H1 (cell line): ENCODE measurements around the gene ARAP3. TPM values are rescaled to one million over a fixed set of nuclear protein-coding genes. Genes with fewer than 3 reads are reported as not detected.

Experiments
- CTCF ChIA-PET: fragments of 300-600 bp; sonication (Branson Sonifier 250); formaldehyde crosslinking; loops from one replicate; lab custom pipeline; 2021; ENCODE audit not compliant: partially characterized antibody; lab: Charles Lee
- POLR2A ChIA-PET: fragments of 300-600 bp; sonication (Branson Sonifier 250); formaldehyde crosslinking; loops from one replicate; lab custom pipeline; 2021; ENCODE audit warnings: inconsistent platforms; ENCODE audit not compliant: partially characterized antibody; lab: Charles Lee
- DNase-seq, 2 experiments: peaks; one replicate each; pipeline versions ENCODE4 v3.0.0 to v3.0.0-alpha.2; 2010 to 2022; ENCODE audit warnings: low spot score in 2 of 2, low read depth in 1 of 2, mixed read lengths in 1 of 2
- FAIRE-seq: peaks from 2 replicates; lab custom pipeline; 2011; peaks lifted over from hg19 to GRCh38; lab: Jason Lieb, UNC
- H2AFZ ChIP-seq: 2 replicates; pipeline ENCODE4 v1.8.1; 2012; ENCODE audit warnings: low read length, inconsistent platforms
- H2AK5ac ChIP-seq: 2 replicates; pipeline ENCODE4 v1.6.1; 2013; ENCODE audit warnings: low read depth, low read length
- H2BK120ac ChIP-seq: replicated peaks from 2 replicates; pipeline ENCODE3; 2013; ENCODE audit warnings: low read depth, low read length, inconsistent platforms
- H2BK12ac ChIP-seq: 2 replicates; pipeline ENCODE4 v1.6.1; 2013; ENCODE audit warnings: low read depth, low read length
- H2BK15ac ChIP-seq: 2 replicates; pipeline ENCODE4 v1.6.1; 2013; ENCODE audit warnings: low read length
- H2BK20ac ChIP-seq: 2 replicates; pipeline ENCODE4 v1.6.1; 2013; ENCODE audit warnings: low read length
- H2BK5ac ChIP-seq: 2 replicates; pipeline ENCODE4 v1.6.1; 2013; ENCODE audit warnings: low read depth, low read length
- H3K14ac ChIP-seq: 2 replicates; pipeline ENCODE4 v1.6.1; 2013; ENCODE audit warnings: inconsistent platforms; ENCODE audit not compliant: insufficient read length
- H3K18ac ChIP-seq: 2 replicates; pipeline ENCODE4 v1.6.1; 2013; ENCODE audit warnings: low read length; ENCODE audit errors: extremely low read depth
- H3K23ac ChIP-seq: 2 replicates; pipeline ENCODE4 v1.6.1; 2013; ENCODE audit warnings: inconsistent platforms; ENCODE audit not compliant: insufficient read length
- H3K23me2 ChIP-seq: 2 replicates; pipeline ENCODE4 v1.6.1; 2013; ENCODE audit warnings: low read depth, low read length
- H3K27ac ChIP-seq: 2 replicates; pipeline ENCODE4 v1.6.1; 2011; ENCODE audit warnings: low read depth, low read length, inconsistent platforms
- H3K27me3 ChIP-seq, 4 experiments: replicated peaks in 1 of 4; 1 replicate in 1 of 4; 2 replicates in 3 of 4; pipeline versions ENCODE4 v1.6.1 to v1.8.1; 2011 to 2013; ENCODE audit warnings: low read length in 3 of 4, mild to moderate bottlenecking in 3 of 4, inconsistent platforms in 2 of 4, mixed read lengths in 2 of 4, moderate library complexity in 1 of 4; ENCODE audit not compliant: control insufficient read depth in 3 of 4, insufficient read depth in 3 of 4; ENCODE audit errors: extremely low read depth in 1 of 4
- H3K36me3 ChIP-seq, 4 experiments: 2 replicates each; pipeline versions ENCODE4 v1.6.1 to v1.8.1; 2011 to 2013; ENCODE audit warnings: mild to moderate bottlenecking in 4 of 4, low read length in 3 of 4, moderate library complexity in 2 of 4, control low read depth in 1 of 4, inconsistent platforms in 1 of 4; ENCODE audit not compliant: insufficient read depth in 4 of 4, control insufficient read depth in 2 of 4
- H3K4ac ChIP-seq: replicated peaks from 2 replicates; pipeline ENCODE3; 2013; ENCODE audit warnings: low read length, low read depth, mixed read lengths, inconsistent platforms; ENCODE audit not compliant: insufficient read length
- H3K4me1 ChIP-seq, 4 experiments: replicated peaks in 1 of 4; 1 replicate in 1 of 4; 2 replicates in 3 of 4; pipeline versions ENCODE4 v1.6.1 to v1.8.1; 2011 to 2013; ENCODE audit warnings: low read length in 3 of 4, inconsistent platforms in 2 of 4, mixed read lengths in 1 of 4; ENCODE audit not compliant: insufficient read depth in 4 of 4, control insufficient read depth in 3 of 4
- H3K4me2 ChIP-seq, 2 experiments: 2 replicates each; pipeline versions ENCODE4 v1.6.1 to v1.8.1; 2011 to 2013; ENCODE audit warnings: low read depth in 2 of 2, low read length in 2 of 2, control low read depth in 1 of 2, inconsistent platforms in 1 of 2, mild to moderate bottlenecking in 1 of 2; ENCODE audit not compliant: insufficient read depth in 1 of 2
- H3K4me3 ChIP-seq, 4 experiments: fragments of 200-600, 300-600 bp in 1 of 4; sonication (generic), shearing (Covaris generic), sonication (Bioruptor Twin) in 1 of 4; 2 replicates each; pipeline versions ENCODE4 v1.5.1 to v1.8.1; 2011 to 2016; ENCODE audit warnings: low read length in 4 of 4, low read depth in 3 of 4, control low read depth in 2 of 4, inconsistent platforms in 2 of 4, mild to moderate bottlenecking in 2 of 4, mixed read lengths in 1 of 4, moderate library complexity in 1 of 4; ENCODE audit not compliant: insufficient read depth in 2 of 4; ENCODE audit errors: extremely low read depth in 1 of 4
- H3K56ac ChIP-seq: replicated peaks from 2 replicates; pipeline ENCODE3; 2013; ENCODE audit warnings: low read depth, mild to moderate bottlenecking, mixed read lengths, low read length, inconsistent platforms; ENCODE audit not compliant: insufficient read length
- H3K79me1 ChIP-seq: 2 replicates; pipeline ENCODE4 v1.6.1; 2013; ENCODE audit warnings: low read depth, low read length, control low read depth
- H3K79me2 ChIP-seq, 2 experiments: 2 replicates each; pipeline versions ENCODE4 v1.6.1 to v1.8.1; 2012 to 2013; ENCODE audit warnings: low read length in 2 of 2, mild to moderate bottlenecking in 2 of 2, inconsistent platforms in 1 of 2; ENCODE audit not compliant: insufficient read depth in 2 of 2, control insufficient read depth in 1 of 2
- H3K9ac ChIP-seq, 4 experiments: replicated peaks in 1 of 4; 1 replicate in 1 of 4; 2 replicates in 3 of 4; pipeline versions ENCODE4 v1.6.1 to v1.8.1; 2011 to 2013; ENCODE audit warnings: low read depth in 3 of 4, low read length in 3 of 4, control low read depth in 2 of 4, mild to moderate bottlenecking in 2 of 4, moderate library complexity in 2 of 4, inconsistent platforms in 1 of 4; ENCODE audit errors: extremely low read depth in 1 of 4
- H3K9me3 ChIP-seq, 2 experiments: 2 replicates each; pipeline versions ENCODE4 v1.6.1 to v1.8.1; 2012 to 2013; ENCODE audit warnings: mild to moderate bottlenecking in 2 of 2, moderate library complexity in 2 of 2, control low read depth in 1 of 2, inconsistent platforms in 1 of 2, low read depth in 1 of 2, low read length in 1 of 2, mixed read lengths in 1 of 2; ENCODE audit not compliant: insufficient read depth in 2 of 2
- H4K20me1 ChIP-seq, 2 experiments: replicated peaks in 1 of 2; 2 replicates each; pipeline versions ENCODE3 to v1.8.1; 2011 to 2013; ENCODE audit warnings: inconsistent platforms in 2 of 2, low read length in 2 of 2, mild to moderate bottlenecking in 1 of 2; ENCODE audit not compliant: insufficient read depth in 2 of 2, control insufficient read depth in 1 of 2
- H4K5ac ChIP-seq: 2 replicates; pipeline ENCODE4 v1.6.1; 2013; ENCODE audit warnings: low read length, low read depth, mixed read lengths, inconsistent platforms; ENCODE audit not compliant: insufficient read length
- H4K8ac ChIP-seq: 2 replicates; pipeline ENCODE4 v1.8.0; 2013; ENCODE audit warnings: mild to moderate bottlenecking, moderate library complexity, low read length, inconsistent platforms; ENCODE audit not compliant: insufficient read depth; ENCODE audit errors: extremely low read depth
- H4K91ac ChIP-seq: replicated peaks from 2 replicates; pipeline ENCODE3; 2013; ENCODE audit warnings: low read length, mixed read lengths, inconsistent platforms; ENCODE audit not compliant: insufficient read length
- CTCF ChIP-seq, 3 experiments: IDR thresholded peaks; 1 replicate in 2 of 3; 2 replicates in 1 of 3; pipeline versions ENCODE4 v1.5.1 to v1.6.1; 2011; ENCODE audit warnings: low read length in 3 of 3, mild to moderate bottlenecking in 3 of 3, inconsistent platforms in 2 of 3, low read depth in 1 of 3, moderate library complexity in 1 of 3; ENCODE audit not compliant: insufficient read depth in 1 of 3; ENCODE audit errors: control extremely low read depth in 1 of 3
- NRF1 ChIP-seq: IDR thresholded peaks from 2 replicates; pipeline ENCODE4 v1.6.1; 2011; ENCODE audit warnings: mild to moderate bottlenecking, low read depth, low read length, improper control_type of control experiment
- RAD21 ChIP-seq, 2 experiments: IDR thresholded peaks in 1 of 2; conservative IDR thresholded peaks in 1 of 2; 2 replicates each; pipeline ENCODE4 v1.6.1; 2011; ENCODE audit warnings: low read depth in 2 of 2, low read length in 2 of 2, improper control_type of control experiment in 1 of 2, inconsistent platforms in 1 of 2, mild to moderate bottlenecking in 1 of 2, moderate library complexity in 1 of 2
- RBBP5 ChIP-seq: IDR thresholded peaks from 2 replicates; pipeline ENCODE4 v1.7.1; 2012; ENCODE audit warnings: low read depth, mild to moderate bottlenecking, inconsistent platforms, low read length, moderate library complexity, borderline replicate concordance
- WGBS, 2 experiments: shearing (Covaris generic) in 1 of 2; methylation state at CpG; one replicate each; pipeline versions ENCODE4 v1.1.6 to v1.1.7; 2013 to 2015; ENCODE audit warnings: low lambda C conversion rate in 2 of 2, mixed read lengths in 2 of 2, inconsistent platforms in 1 of 2, low coverage in 1 of 2, missing lambda C conversion rate in 1 of 2; ENCODE audit not compliant: insufficient replicate concordance in 2 of 2, insufficient coverage in 1 of 2, insufficient read length in 1 of 2; ENCODE audit errors: extremely low coverage in 1 of 2, missing lambda C conversion rate in 1 of 2; 5-methylcytosine and 5-hydroxymethylcytosine counted together
- polyA plus RNA-seq, 7 experiments: library from polyadenylated mRNA; depleted of rRNA in 3 of 7; stranded (reverse) in 5 of 7; unstranded in 2 of 7; fragments of >200 nt in 5 of 7; fragments of 200-250 nt in 2 of 7; gene quantifications; 1 replicate in 5 of 7; 2 replicates in 1 of 7; 4 replicates in 1 of 7; pipeline versions ENCODE4 v1.2.1 to v1.2.3, GENCODE V29; 2011 to 2013; ENCODE audit warnings: missing spikeins in 2 of 7, mixed read lengths in 2 of 7
- total RNA-seq: library from RNA; stranded (reverse); fragmentation: NEBNext Ultra II Directional; extraction: Animal tissue kit (Norgen Biotek cat#: 25700); gene quantifications from 2 replicates; pipeline ENCODE4 v1.2.1, GENCODE V29; 2021
- TF ChIP-seq, protein P1 (sequence below): IDR thresholded peaks from 2 replicates; pipeline ENCODE4 v1.6.1; 2012; ENCODE audit warnings: inconsistent platforms

ARAP3 gene
- total and polyA plus RNA-seq, 2 of the 8 experiments (the other 6 are each of a cell fraction or from before 2014, with no cell fraction given) = 14.4 to 48.6 TPM

- no peaks in the 10 kb centered on the region for H3K79me1 ChIP-seq
- H2AFZ ChIP-seq = no peak overlapping the region
- POLR2A ChIA-PET = interaction anchor here (0.8 to 3.6 kb wide), 7 partner anchors 10 to 209 kb away, joined by 3 to 18 read pairs (median 4); partner anchors contain the start of genes ARAP3 and PCDH1
- H3K56ac ChIP-seq = no peak overlapping the region
- H3K4ac ChIP-seq = no peak overlapping the region
- no peak overlapping the region for H2BK120ac ChIP-seq
- H3K9me3 ChIP-seq = no peaks in the 10 kb centered on the region
- no peak overlapping the region for H2BK20ac ChIP-seq
- H3K27ac ChIP-seq = no peak overlapping the region
- H4K91ac ChIP-seq = no peak overlapping the region
- FAIRE-seq = no peak
- H3K4me2 ChIP-seq = no peak overlapping the region
- H2AK5ac ChIP-seq = no peak overlapping the region
- TF ChIP-seq NRF1 = no peak
- peak; percentile 48 to 61 (median 57) for TF ChIP-seq CTCF (IDR thresholded peaks at IDR 0.05; ENCODE audit: control extremely low read depth in 1 of 3, insufficient read depth in 1 of 3, low read depth in 1 of 3, low read length in 3 of 3)
- TF ChIP-seq RAD21 (IDR thresholded peaks at IDR 0.05 in 1 of 2, conservative IDR thresholded peaks at IDR 0.05 in 1 of 2; ENCODE audit: low read depth in 2 of 2, low read length in 2 of 2) = peak; percentile 16 to 40; a peak in 2 of 4 replicates
- TF ChIP-seq, protein P1, sequence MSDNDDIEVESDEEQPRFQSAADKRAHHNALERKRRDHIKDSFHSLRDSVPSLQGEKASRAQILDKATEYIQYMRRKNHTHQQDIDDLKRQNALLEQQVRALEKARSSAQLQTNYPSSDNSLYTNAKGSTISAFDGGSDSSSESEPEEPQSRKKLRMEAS = peak; percentile 37; the same call in 1 of the 2 replicates
- TF ChIP-seq RBBP5 = no peak
- no peak overlapping the region for H2BK15ac ChIP-seq
- CTCF ChIA-PET = interaction anchor here (0.7 to 11.0 kb wide), 52 partner anchors 9 to 458 kb away, joined by 3 to 137 read pairs (median 4); partner anchors contain the start of genes ARAP3, PCDH1, PCDH12 and RNF14
- no peak for DNase-seq
- no peaks in the 10 kb centered on the region for H3K79me2 ChIP-seq
- no peak overlapping the region for H2BK12ac ChIP-seq
- H4K5ac ChIP-seq = no peak overlapping the region
- H3K4me3 ChIP-seq = no peak overlapping the region
- H4K8ac ChIP-seq = no peak overlapping the region
- H2BK5ac ChIP-seq = no peak overlapping the region
- no peak overlapping the region for H3K14ac ChIP-seq
- H4K20me1 ChIP-seq = peaks cover 0 to 6% of the 10 kb centered on the region in 2 experiments
- no peak overlapping the region for H3K9ac ChIP-seq
- H3K23me2 ChIP-seq = no peaks in the 10 kb centered on the region
- no peak overlapping the region for H3K23ac ChIP-seq
- peaks cover 2 to 10% (median 4%) of the 10 kb centered on the region in 4 experiments; a peak in 5 of 7 replicates for H3K4me1 ChIP-seq
- H3K27me3 ChIP-seq = no peaks in the 10 kb centered on the region
- no peak overlapping the region for H3K18ac ChIP-seq
- 70% methylated on average over 4 of the region's 4 CpGs; no CpG with 5 or more reads in 1 of the 2 experiments for WGBS, 2 experiments
- peaks cover 9 to 20% (median 11%) of the 10 kb centered on the region in 4 experiments; a peak in 6 of 8 replicates for H3K36me3 ChIP-seq
These were observed 12.5 kb downstream of the ARAP3 start for GRCh38 chr5:141669520-141669919.
